Ectodermal cell (in vitro differentiated cells): ENCODE results near the gene REPIN1.
A peak's percentile ranks its signal among the peaks of the same experiment; 100 is the strongest.

ENCODE experiments used
- H3K27ac ChIP-seq: 2 replicates; pipeline ENCODE4 v1.7.0; 2013; ENCODE audit warnings: mild to moderate bottlenecking, low read depth, low read length; ENCODE audit not compliant: insufficient read depth, poor library complexity, severe bottlenecking
- H3K27me3 ChIP-seq: 2 replicates; pipeline ENCODE4 v1.7.0; 2013; ENCODE audit warnings: mild to moderate bottlenecking, low read length; ENCODE audit not compliant: insufficient read depth, control insufficient read depth, poor library complexity, severe bottlenecking
- H3K36me3 ChIP-seq: one replicate; pipeline ENCODE4 v1.7.0; 2013; ENCODE audit warnings: low read length; ENCODE audit not compliant: control insufficient read depth, insufficient read depth
- H3K4me1 ChIP-seq: one replicate; pipeline ENCODE4 v1.7.0; 2013; ENCODE audit warnings: low read length; ENCODE audit not compliant: control insufficient read depth, insufficient read depth
- H3K4me3 ChIP-seq: 2 replicates; pipeline ENCODE4 v1.7.0; 2013; ENCODE audit warnings: low read depth, low read length, control low read depth; ENCODE audit not compliant: insufficient read depth
- H3K9me3 ChIP-seq: 2 replicates; pipeline ENCODE4 v1.7.0; 2013; ENCODE audit warnings: mild to moderate bottlenecking, low read length, moderate library complexity; ENCODE audit not compliant: control insufficient read depth
- WGBS, 2 experiments: methylation state at CpG; one replicate each; pipeline ENCODE4 v1.1.7; 2013; ENCODE audit warnings: missing lambda C conversion rate in 2 of 2; 5-methylcytosine and 5-hydroxymethylcytosine counted together

REPIN1 gene

DNA sequence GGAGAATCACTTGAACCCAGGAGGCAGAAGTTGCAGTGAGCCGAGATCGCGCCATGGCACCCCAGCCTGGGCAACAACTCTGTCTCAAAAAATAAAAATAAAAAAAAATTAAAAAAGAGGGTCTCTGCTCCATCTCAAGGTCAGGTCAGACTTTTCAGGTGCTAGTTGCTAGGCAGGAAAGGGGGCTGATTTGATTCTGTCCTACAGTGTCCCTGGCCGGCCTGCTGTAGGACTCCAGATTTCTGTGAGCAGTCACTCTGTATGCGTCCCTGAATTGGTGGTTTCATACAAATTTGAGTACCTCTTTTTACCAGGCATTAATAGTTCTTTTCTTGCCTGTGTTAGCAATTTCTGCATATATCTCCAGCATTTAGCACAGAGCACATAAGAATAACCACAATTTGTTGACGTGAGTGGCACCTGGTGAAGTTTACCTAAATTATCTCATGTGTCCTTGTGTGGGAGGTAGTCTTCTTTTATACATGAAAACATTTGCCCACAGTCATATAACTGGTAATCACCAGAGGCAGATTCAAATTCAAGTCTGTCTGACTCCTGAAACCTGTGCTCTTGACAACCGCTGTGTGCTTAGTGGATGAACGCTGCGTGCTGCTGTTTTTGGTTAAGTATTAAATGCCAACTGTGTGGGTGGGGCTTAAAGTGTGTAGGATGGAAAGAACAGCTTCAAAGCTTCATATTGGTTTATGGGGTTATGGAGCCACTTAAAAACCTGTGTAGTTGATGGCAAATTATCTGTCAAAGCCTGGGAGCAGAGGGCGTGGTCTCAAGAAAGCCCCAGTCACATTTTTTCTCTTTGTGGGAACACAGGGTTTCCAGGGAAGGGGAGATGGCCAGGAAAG, 7.3 kb downstream of the REPIN1 start:
- Histone ChIP-seq H3K27me3 (no peaks in the 10 kb centered on the region), H3K9me3 (no peaks in the 10 kb centered on the region), H3K27ac (no peak overlapping the region), H3K36me3 (peaks cover 28% of the 10 kb centered on the region), H3K4me1 (peaks cover 24% of the 10 kb centered on the region), H3K4me3 (no peak overlapping the region)
- 90 to 93% methylated on average over 10 of the region's 10 CpGs for WGBS, 2 experiments

DNA sequence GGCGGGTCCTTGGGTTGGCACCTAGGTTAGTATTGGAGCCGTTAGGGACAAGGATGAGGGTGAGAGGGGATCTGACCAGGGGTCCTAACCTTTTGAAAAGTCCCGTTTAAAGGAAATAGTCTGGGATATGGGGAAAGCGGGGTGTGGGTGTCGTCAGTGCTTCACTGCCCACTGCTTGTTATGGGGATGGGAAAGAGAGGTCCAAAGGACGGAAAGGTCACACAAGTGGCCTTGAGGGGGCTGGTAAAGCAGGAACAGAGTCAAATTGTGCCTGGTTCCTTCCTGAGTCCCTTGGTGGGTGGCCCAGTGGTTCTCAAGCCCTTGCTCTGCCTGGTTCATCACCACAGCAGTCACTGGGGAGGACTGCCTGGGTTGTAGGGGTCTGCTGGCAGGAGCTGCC, 7.9 kb downstream of the REPIN1 start:
- 83 to 91% methylated on average over 6 of the region's 6 CpGs for WGBS, 2 experiments
- Histone ChIP-seq H3K4me1 (peaks cover 28% of the 10 kb centered on the region), H3K27ac (no peak overlapping the region), H3K9me3 (no peaks in the 10 kb centered on the region), H3K36me3 (peaks cover 22% of the 10 kb centered on the region), H3K4me3 (no peak overlapping the region), H3K27me3 (no peaks in the 10 kb centered on the region)

DNA sequence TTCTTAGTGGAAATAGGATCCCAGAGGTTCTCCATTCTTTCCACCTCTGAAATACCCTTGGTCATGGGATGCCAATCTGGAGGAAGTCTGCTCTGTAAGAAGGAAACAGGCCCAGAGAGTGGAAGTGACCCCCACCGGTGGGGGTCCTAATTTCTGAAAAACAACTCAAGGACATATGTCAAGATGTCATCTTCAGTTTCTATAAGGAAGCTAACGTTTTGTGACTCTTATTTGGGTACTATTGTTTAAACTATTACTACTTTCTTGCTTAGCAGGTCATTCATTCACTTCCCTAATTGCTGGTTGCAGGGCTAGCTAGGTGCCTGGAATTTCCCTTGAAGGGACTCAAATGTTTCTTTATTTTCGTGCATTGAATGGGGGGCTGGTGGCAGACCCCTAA, 8.6 kb downstream of the REPIN1 start:
- H3K36me3 ChIP-seq: peaks cover 18% of the 10 kb centered on the region
- H3K27me3 ChIP-seq: no peaks in the 10 kb centered on the region
- no peak overlapping the region for H3K27ac ChIP-seq
- WGBS, 2 experiments: 78 to 80% methylated on average over 2 to 3 of the region's 3 CpGs
- peaks cover 34% of the 10 kb centered on the region for H3K4me1 ChIP-seq
- H3K9me3 ChIP-seq: no peaks in the 10 kb centered on the region
- no peak overlapping the region for H3K4me3 ChIP-seq

DNA sequence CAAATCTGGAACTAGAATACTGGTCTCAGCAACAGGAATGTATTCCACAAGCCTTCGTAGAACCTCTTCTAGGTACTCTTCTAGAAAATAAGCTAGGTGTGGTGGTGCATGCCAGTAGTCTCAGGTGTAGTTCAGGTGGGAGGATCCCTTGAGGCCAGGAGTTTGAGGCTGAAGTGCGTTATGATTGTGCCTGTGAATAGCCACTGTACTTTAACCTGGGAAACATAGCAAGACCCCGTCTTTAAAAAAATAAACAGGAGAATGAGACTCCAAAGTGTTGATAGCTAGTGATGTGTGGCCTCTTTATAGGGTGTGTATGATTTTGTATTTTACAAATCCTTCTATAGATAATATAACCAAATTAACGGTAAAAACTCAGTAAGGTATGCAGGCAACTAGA, 9.0 kb downstream of the REPIN1 start:
- Histone ChIP-seq H3K4me1 (peaks cover 38% of the 10 kb centered on the region), H3K27me3 (no peaks in the 10 kb centered on the region), H3K36me3 (peaks cover 16% of the 10 kb centered on the region), H3K4me3 (no peak overlapping the region), H3K9me3 (no peaks in the 10 kb centered on the region), H3K27ac (peak overlapping the region; percentile 91)
- 83 to 89% methylated on average over 3 of the region's 4 CpGs for WGBS, 2 experiments

DNA sequence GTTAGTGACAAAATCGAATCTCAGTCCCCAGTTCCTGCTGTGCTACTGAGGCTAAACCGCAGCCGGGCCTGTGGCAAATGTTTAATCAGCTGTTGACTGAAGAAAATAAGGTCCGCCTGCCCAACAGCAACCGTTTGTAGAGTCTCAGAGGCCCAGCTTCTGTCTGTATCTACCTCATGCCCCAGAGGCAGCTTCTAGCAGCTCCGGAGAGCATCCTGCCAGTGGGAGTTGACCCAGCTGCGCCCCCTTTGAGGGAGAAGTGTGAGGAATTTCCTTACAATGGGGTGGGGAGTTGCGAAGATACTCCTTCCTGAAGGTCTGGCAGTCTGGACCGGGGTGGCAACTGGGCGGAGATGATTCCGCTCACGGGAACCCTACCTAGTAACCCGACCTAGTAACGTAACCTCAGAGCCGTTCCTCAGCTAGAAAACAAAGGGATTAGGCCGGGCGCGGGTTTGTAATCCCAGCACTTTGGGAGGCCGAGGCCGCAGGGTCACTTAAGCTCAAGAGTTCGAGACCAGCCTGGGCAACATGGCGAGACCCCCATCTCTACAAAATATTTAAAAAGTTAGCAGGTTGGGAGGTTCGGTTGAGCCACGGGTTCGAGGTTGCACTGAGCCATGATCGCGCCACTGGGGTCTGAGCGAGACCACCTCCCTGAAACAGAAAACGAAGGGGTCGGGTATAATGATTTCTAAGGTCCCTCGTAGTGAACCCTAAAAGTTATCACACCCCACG, 9.7 kb downstream of the REPIN1 start:
- 4 to 5% methylated on average over 32 of the region's 32 CpGs for WGBS, 2 experiments
- peak overlapping the region; percentile 70 for H3K4me3 ChIP-seq
- H3K9me3 ChIP-seq: no peaks in the 10 kb centered on the region
- peak overlapping the region; percentile 91 for H3K27ac ChIP-seq
- peaks cover 42% of the 10 kb centered on the region for H3K4me1 ChIP-seq
- H3K27me3 ChIP-seq: no peaks in the 10 kb centered on the region
- peaks cover 10% of the 10 kb centered on the region for H3K36me3 ChIP-seq

DNA sequence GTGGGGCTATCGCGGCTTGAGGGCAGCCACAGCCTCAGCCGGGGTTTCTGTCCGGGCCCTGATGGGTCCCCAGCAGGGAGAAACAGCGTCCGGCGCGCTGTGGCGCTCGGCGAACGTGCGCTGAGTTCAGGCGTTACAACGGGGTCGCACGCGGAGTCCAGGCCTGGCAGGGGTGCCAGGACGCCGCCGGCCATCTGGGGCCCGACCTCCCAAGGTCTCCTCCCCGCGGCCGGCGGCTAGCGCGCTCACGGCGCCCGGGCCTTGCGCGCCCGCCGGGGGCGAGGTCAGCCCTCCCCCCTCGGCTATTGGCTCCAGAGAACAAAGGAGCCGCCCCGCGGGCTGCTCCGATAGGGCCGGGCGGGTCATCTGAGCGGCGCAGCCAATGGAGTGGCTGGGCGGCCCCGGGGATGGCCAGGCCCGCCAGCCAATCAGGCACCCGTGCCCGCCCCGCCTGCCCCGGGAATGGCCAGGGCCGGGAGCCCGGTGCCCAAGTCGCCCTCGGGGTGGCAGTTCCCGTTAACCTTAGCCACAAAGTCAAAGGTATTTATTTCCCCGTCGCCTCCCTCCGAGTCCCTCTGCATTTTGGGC, 10.3 kb downstream of the REPIN1 start, which contains the start of gene ZNF775:
TSS of gene ZNF775 (plus strand) at position 478 of the 588 bp plus-strand sequence. CDS start 9,141 bp downstream, outside the sequence.
- WGBS, 2 experiments: 0% methylated on average over 60 of the region's 60 CpGs
- Histone ChIP-seq H3K9me3 (no peaks in the 10 kb centered on the region), H3K4me1 (peaks cover 41% of the 10 kb centered on the region), H3K4me3 (peak within 1 kb of the TSS; percentile 70), H3K27me3 (no peaks in the 10 kb centered on the region), H3K36me3 (peaks cover 3% of the 10 kb centered on the region), H3K27ac (peak within 1 kb of the TSS; percentile 91)

DNA sequence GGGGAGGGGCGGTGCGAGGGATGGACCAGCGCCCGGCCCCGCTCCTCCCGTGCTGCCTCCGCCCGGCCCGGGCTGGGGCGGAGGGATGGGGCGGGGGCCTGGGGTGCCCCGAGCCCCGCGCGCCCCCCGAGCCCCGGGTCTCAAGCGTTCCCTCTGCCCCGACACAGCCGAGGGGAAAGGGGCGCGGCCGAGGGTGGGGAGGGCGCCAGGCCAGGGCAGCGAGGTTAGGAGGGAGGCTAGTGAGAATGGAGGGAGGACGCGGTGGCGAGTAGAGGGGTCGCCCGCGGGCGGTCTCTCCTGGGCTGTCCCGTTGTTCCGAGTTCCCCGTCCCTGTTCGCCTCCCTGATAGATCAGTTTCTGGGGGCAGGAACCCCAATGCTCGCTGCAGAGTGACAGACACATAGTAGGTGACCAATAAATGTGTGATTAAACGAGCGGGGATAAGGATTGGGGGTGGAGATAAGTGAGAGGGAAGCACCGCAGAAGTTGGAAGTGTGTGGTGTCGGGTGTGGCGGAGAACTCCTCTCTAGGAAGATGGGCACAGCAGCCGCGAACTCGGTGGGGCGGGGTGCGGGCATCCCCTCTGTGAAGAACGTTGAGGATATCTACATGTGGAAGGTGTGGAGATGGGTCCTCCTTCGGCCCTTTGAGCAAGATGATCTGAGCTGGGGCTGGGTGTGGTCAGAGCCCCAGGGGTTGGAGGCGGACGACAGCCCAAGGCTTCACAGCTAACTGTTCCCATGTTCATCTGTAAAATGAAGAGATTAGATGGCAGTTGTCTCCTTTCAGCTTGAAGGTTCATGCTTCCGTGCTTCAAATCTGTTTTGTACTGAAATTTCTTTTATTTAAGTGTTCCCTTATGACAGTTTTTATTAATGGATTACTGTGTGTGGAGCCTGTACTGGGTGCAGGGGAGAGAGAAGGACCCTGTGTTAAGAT, 11.1 kb downstream of the REPIN1 start:
- peak overlapping the region; percentile 70 for H3K4me3 ChIP-seq
- no peaks in the 10 kb centered on the region for H3K36me3 ChIP-seq
- H3K4me1 ChIP-seq: peaks cover 49% of the 10 kb centered on the region
- H3K27ac ChIP-seq: peak overlapping the region; percentile 91
- 1% methylated on average over 52 of the region's 52 CpGs for WGBS, 2 experiments
- no peaks in the 10 kb centered on the region for H3K27me3 ChIP-seq
- no peaks in the 10 kb centered on the region for H3K9me3 ChIP-seq

DNA sequence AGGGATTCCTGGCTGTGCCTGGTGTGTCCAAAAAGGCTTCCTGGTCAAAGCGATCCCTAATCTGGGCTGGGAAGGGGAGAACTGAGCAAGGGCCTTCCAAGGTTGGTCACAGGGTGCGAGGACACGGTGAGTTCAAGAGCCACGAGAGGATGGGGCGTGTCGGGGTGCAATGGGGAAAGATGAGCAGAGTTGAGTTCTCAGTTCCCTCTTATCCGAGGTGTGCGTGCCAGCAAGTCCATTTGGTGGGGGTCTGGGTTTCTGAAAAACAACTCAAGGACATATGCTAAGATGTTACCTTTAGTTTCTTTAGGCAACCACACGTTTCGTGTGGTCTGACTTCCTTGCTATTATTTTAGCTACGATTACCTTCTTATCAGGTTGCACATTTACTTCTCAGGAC, 11.8 kb downstream of the REPIN1 start:
- Histone ChIP-seq H3K4me1 (peaks cover 56% of the 10 kb centered on the region), H3K27me3 (no peaks in the 10 kb centered on the region), H3K27ac (no peak overlapping the region), H3K9me3 (no peaks in the 10 kb centered on the region), H3K36me3 (no peaks in the 10 kb centered on the region), H3K4me3 (peak overlapping the region; percentile 70)
- 72 to 76% methylated on average over 11 of the region's 11 CpGs for WGBS, 2 experiments

DNA sequence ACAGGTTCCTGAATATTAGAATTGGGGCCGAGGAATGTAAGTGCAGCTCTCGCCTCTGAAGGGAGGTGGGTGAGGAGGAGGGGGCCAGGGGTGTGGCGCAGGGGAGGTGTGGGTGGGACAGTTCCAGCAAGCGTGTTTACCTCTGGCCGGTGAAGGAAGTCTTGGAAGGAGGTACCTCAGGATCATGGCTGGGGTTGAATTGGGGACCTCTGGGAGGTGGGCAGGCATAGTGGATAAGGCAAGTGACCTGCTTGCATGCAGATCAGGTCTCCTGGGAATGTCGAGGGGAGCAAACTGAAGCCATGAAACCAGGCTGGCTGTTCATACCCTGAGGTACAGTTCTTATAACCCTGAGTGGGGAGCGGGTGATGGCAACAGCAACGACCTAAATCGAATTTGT, 12.5 kb downstream of the REPIN1 start:
- Histone ChIP-seq H3K36me3 (no peaks in the 10 kb centered on the region), H3K4me3 (no peak overlapping the region), H3K27me3 (no peaks in the 10 kb centered on the region), H3K27ac (no peak overlapping the region), H3K4me1 (peaks cover 62% of the 10 kb centered on the region), H3K9me3 (no peaks in the 10 kb centered on the region)
- 72 to 77% methylated on average over 9 of the region's 9 CpGs for WGBS, 2 experiments
